Stimulated activated CD8-positive, alpha-beta memory T cell treated with anti-CD3 and anti-CD28 coated beads, Interleukin-15, amount 100 ng/mL, for 24 hours (primary cell): Measurements from ENCODE around the gene SPATA24.
"Not testable (repeated sequence)": the region's sequence is repeated elsewhere in the genome, so short reads cannot be mapped to it uniquely, and the experiment has no call there.

Source experiments
- DNase-seq: peaks from one replicate; pipeline ENCODE4 v3.0.0-alpha.2; 2020; ENCODE audit warnings: low read depth

The SPATA24 gene

GRCh38 chr5:139394654-139395566 is 9.0 kb downstream of the SPATA24 start, which contains the start of gene PROB1:
PROB1 (minus strand) TSS chr5:139395104; CDS start chr5:139395081, 23 bp downstream.
- DNase-seq, result no peak

GRCh38 chr5:139394123-139394653 is 9.7 kb downstream of the SPATA24 start:
- DNase-seq, result no peak

- no peak for DNase-seq
Measured at GRCh38 chr5:139393497-139394122, 10.3 kb downstream of the SPATA24 start.

GRCh38 chr5:139392678-139393496 is 11.0 kb downstream of the SPATA24 start:
- DNase-seq, result peak; percentile 54

- DNase-seq, result no peak
Measured at GRCh38 chr5:139392324-139392677, 11.6 kb downstream of the SPATA24 start.

- no peak for DNase-seq
Measured at GRCh38 chr5:139391570-139392323, 12.1 kb downstream of the SPATA24 start.

GRCh38 chr5:139390639-139391569 is 13.0 kb downstream of the SPATA24 start:
- DNase-seq, result no peak

- DNase-seq, result peak; percentile 24
Measured at GRCh38 chr5:139389701-139390638, 13.9 kb downstream of the SPATA24 start, which contains the start of gene MZB1. MZB1 (minus strand) TSS chr5:139389913; CDS start chr5:139389856, 57 bp downstream.

GRCh38 chr5:139388198-139388821 is 15.6 kb downstream of the SPATA24 start:
- no peak for DNase-seq

GRCh38 chr5:139387611-139388197 is 16.2 kb downstream of the SPATA24 start:
- DNase-seq, result no peak

GRCh38 chr5:139386956-139387355 is 16.9 kb downstream of the SPATA24 start:
- not testable (repeated sequence) for DNase-seq

- no peak for DNase-seq
Measured at GRCh38 chr5:139386050-139386438, 17.8 kb downstream of the SPATA24 start.

- no peak for DNase-seq
Measured at GRCh38 chr5:139385061-139386049, 18.5 kb downstream of the SPATA24 start.

GRCh38 chr5:139384591-139385051 is 19.3 kb downstream of the SPATA24 start:
- no peak for DNase-seq

GRCh38 chr5:139383993-139384590 is 19.8 kb downstream of the SPATA24 start:
- DNase-seq, result no peak

- DNase-seq, result no peak
Measured at GRCh38 chr5:139383275-139383992, 20.5 kb downstream of the SPATA24 start, which contains the start of gene SLC23A1. SLC23A1 (minus strand) TSS chr5:139383297; CDS start chr5:139383253, 44 bp downstream.
